IMR-90 (cell line): ENCODE measurements around the gene SFSWAP. TPM values are rescaled to one million over a fixed set of nuclear protein-coding genes. Genes with fewer than 3 reads are reported as not detected.

Source experiments
- ATAC-seq: fragments of 200-7000 bp; cut with Tn5 transposase; 2 replicates; pipeline ENCODE4 v1.9.1; 2020; ENCODE audit warnings: low read depth, mild to moderate bottlenecking, moderate library complexity
- BruUV-seq: library from RNA; stranded (reverse); fragments of 400-500 nt; replicated peaks from 2 replicates; lab custom pipeline; 2021; lab: Mats Ljungman, UMichigan
- CTCF ChIA-PET: fragments of 300-600 bp; formaldehyde crosslinking; extraction: SDS; loops from one replicate; lab custom pipeline; 2021; ENCODE audit warnings: antibody characterized with exemption; lab: Yijun Ruan, JAX
- POLR2A ChIA-PET: fragments of 300-600 bp; sonication (Branson Sonifier 250); formaldehyde crosslinking; loops from one replicate; lab custom pipeline; 2022; ENCODE audit warnings: antibody characterized with exemption; ENCODE audit not compliant: unreplicated experiment; lab: Charles Lee
- DNase-seq: peaks from one replicate; pipeline ENCODE4 v3.0.0; 2013
- H2AFZ ChIP-seq: replicated peaks from 2 replicates; pipeline ENCODE3; 2013; ENCODE audit warnings: low read length, mild to moderate bottlenecking; ENCODE audit not compliant: poor library complexity
- H2AK5ac ChIP-seq: 2 replicates; pipeline ENCODE4 v1.6.1; 2013; ENCODE audit warnings: low read depth, low read length, inconsistent platforms
- H2AK9ac ChIP-seq: replicated peaks from 2 replicates; pipeline ENCODE3; 2013; ENCODE audit warnings: mild to moderate bottlenecking, low read depth, low read length, moderate library complexity; ENCODE audit not compliant: poor library complexity
- H2BK120ac ChIP-seq: 2 replicates; pipeline ENCODE4 v1.6.1; 2013; ENCODE audit warnings: low read depth, low read length, inconsistent platforms
- H2BK15ac ChIP-seq: 3 replicates; pipeline ENCODE4 v1.6.1; 2013; ENCODE audit warnings: low read depth, low read length, inconsistent platforms
- H2BK20ac ChIP-seq: 2 replicates; pipeline ENCODE4 v1.6.1; 2013; ENCODE audit warnings: low read depth, mild to moderate bottlenecking, inconsistent platforms, low read length, moderate library complexity
- H2BK5ac ChIP-seq: 2 replicates; pipeline ENCODE4 v1.6.1; 2013; ENCODE audit warnings: mild to moderate bottlenecking, low read depth, low read length, inconsistent platforms; ENCODE audit not compliant: poor library complexity, severe bottlenecking
- H3K14ac ChIP-seq: replicated peaks from 2 replicates; pipeline ENCODE4 v1.6.1; 2013; ENCODE audit warnings: low read depth, low read length, inconsistent platforms
- H3K18ac ChIP-seq: 2 replicates; pipeline ENCODE4 v1.6.1; 2013; ENCODE audit warnings: low read depth, low read length, control low read depth
- H3K23ac ChIP-seq: 2 replicates; pipeline ENCODE4 v1.6.1; 2013; ENCODE audit warnings: low read depth, low read length, inconsistent platforms
- H3K27ac ChIP-seq: 2 replicates; pipeline ENCODE4 v1.5.1; 2013; ENCODE audit warnings: mild to moderate bottlenecking, control low read depth, low read length; ENCODE audit not compliant: insufficient read depth
- H3K27me3 ChIP-seq: 2 replicates; pipeline ENCODE4 v1.6.1; 2013; ENCODE audit warnings: low read length; ENCODE audit not compliant: control insufficient read depth, insufficient read depth
- H3K36me3 ChIP-seq: 2 replicates; pipeline ENCODE4 v1.6.1; 2013; ENCODE audit warnings: low read length, mixed read lengths; ENCODE audit not compliant: control insufficient read depth, insufficient read depth
- H3K4ac ChIP-seq: 2 replicates; pipeline ENCODE4 v1.6.1; 2013; ENCODE audit warnings: low read depth, low read length, inconsistent platforms
- H3K4me1 ChIP-seq: 2 replicates; pipeline ENCODE4 v1.6.1; 2013; ENCODE audit warnings: low read length, mixed read lengths; ENCODE audit not compliant: control insufficient read depth, insufficient read depth
- H3K4me2 ChIP-seq: 2 replicates; pipeline ENCODE4 v1.6.1; 2013; ENCODE audit warnings: low read depth, mild to moderate bottlenecking, control low read depth, low read length, moderate library complexity
- H3K4me3 ChIP-seq: 2 replicates; pipeline ENCODE4 v1.5.1; 2013; ENCODE audit warnings: low read depth, mild to moderate bottlenecking, control low read depth, low read length, moderate library complexity; ENCODE audit not compliant: insufficient read depth
- H3K56ac ChIP-seq: 2 replicates; pipeline ENCODE4 v1.6.1; 2013; ENCODE audit warnings: low read length, inconsistent platforms; ENCODE audit not compliant: insufficient read depth; ENCODE audit errors: extremely low read depth
- H3K79me1 ChIP-seq, 2 experiments: 2 replicates each; pipeline ENCODE4 v1.6.1; 2013; ENCODE audit warnings: low read length in 2 of 2, inconsistent platforms in 1 of 2, low read depth in 1 of 2
- H3K9ac ChIP-seq: 2 replicates; pipeline ENCODE4 v1.6.1; 2013; ENCODE audit warnings: low read depth, low read length, control low read depth
- H3K9me1 ChIP-seq: 2 replicates; pipeline ENCODE4 v1.6.1; 2013; ENCODE audit warnings: low read length, inconsistent platforms; ENCODE audit not compliant: insufficient read depth
- H3K9me3 ChIP-seq: 2 replicates; pipeline ENCODE4 v1.6.1; 2013; ENCODE audit warnings: low read length; ENCODE audit not compliant: control insufficient read depth, insufficient read depth
- H4K20me1 ChIP-seq: 2 replicates; pipeline ENCODE4 v1.6.1; 2013; ENCODE audit warnings: low read length, inconsistent platforms; ENCODE audit not compliant: insufficient read depth
- H4K5ac ChIP-seq: 2 replicates; pipeline ENCODE4 v1.6.1; 2013; ENCODE audit warnings: mild to moderate bottlenecking, low read depth, low read length, control low read depth
- H4K8ac ChIP-seq, 2 experiments: 2 replicates each; pipeline ENCODE4 v1.6.1; 2013; ENCODE audit warnings: low read depth in 2 of 2, low read length in 2 of 2, control low read depth in 1 of 2, inconsistent platforms in 1 of 2
- H4K91ac ChIP-seq: 2 replicates; pipeline ENCODE4 v1.6.1; 2013; ENCODE audit warnings: low read depth, low read length, inconsistent platforms; ENCODE audit not compliant: insufficient read depth
- CEBPB ChIP-seq: IDR thresholded peaks from 2 replicates; pipeline ENCODE4 v1.6.1; 2012; ENCODE audit warnings: low read depth, low read length, improper control_type of control experiment
- POLR2A ChIP-seq: IDR thresholded peaks from 2 replicates; pipeline ENCODE4 v1.6.1; 2012; ENCODE audit warnings: mild to moderate bottlenecking, low read depth, low read length
- RAD21 ChIP-seq: IDR thresholded peaks from 2 replicates; pipeline ENCODE4 v1.6.1; 2012; ENCODE audit warnings: low read length, improper control_type of control experiment
- SMC3 ChIP-seq: fragments of 150-350 bp; IDR thresholded peaks from 2 replicates; pipeline ENCODE4 v1.6.1; 2016; ENCODE audit warnings: low read depth, mild to moderate bottlenecking, antibody characterized with exemption, low read length, moderate library complexity
- WGBS, 2 experiments: methylation state at CpG; one replicate each; pipeline versions ENCODE4 v1.1.5 to v1.1.7; 2013; ENCODE audit warnings: missing lambda C conversion rate in 2 of 2; ENCODE audit not compliant: insufficient read length in 1 of 2; ENCODE audit errors: extremely low coverage in 2 of 2; 5-methylcytosine and 5-hydroxymethylcytosine counted together
- dilution Hi-C: fragments of 300-500 bp; cut with HindIII; formaldehyde crosslinking; loops from one replicate; pipeline ENCODE4 v1.14.3; 2018; ENCODE audit warnings: low sequenced_read_pairs; ENCODE audit not compliant: unreplicated experiment
- in situ Hi-C: fragments of 300-500 bp; cut with MboI; formaldehyde crosslinking; loops from 3 replicates; pipeline ENCODE4 v1.14.3; 2019; ENCODE audit warnings: low sequenced_read_pairs, inconsistent platforms, mixed read lengths
- intact Hi-C: fragments of 100-400 bp; cut with micrococcal nuclease; formaldehyde crosslinking; loops from 2 replicates; pipeline ENCODE4 v1.10.0; 2022
- polyA plus RNA-seq, 3 experiments: library from polyadenylated mRNA; depleted of rRNA; stranded (reverse); fragments of >200 nt; gene quantifications; 2 replicates each; pipeline ENCODE4 v1.2.3, GENCODE V29; 2012; ENCODE audit warnings: low replicate concordance in 1 of 3
- total RNA-seq: library from RNA; depleted of rRNA; stranded (reverse); fragments of >200 nt; gene quantifications from 2 replicates; pipeline ENCODE4 v1.2.3, GENCODE V29; 2012

Gene SFSWAP
- total and polyA plus RNA-seq, 2 of the 4 experiments (the other 2 are of a cell fraction) = 19.7 to 22.4 TPM

GRCh38 chr12:131713349-131713748 is 2.5 kb downstream of the SFSWAP start:
- no peak overlapping the region for H4K8ac ChIP-seq
- no peak overlapping the region for H4K91ac ChIP-seq
- no peak overlapping the region for H3K9ac ChIP-seq
- DNase-seq (no peak), ATAC-seq (no peak)
- H3K56ac ChIP-seq = no peak overlapping the region
- no peak overlapping the region for H2BK120ac ChIP-seq
- dilution Hi-C loops (no loop called here), in situ Hi-C loops (loop anchor here (25.0 kb wide), 1 partner anchor 901 kb away; no protein-coding TSS in a partner anchor), intact Hi-C loops (loop anchor here (5.0 kb wide), 1 partner anchor 951 kb away; no protein-coding TSS in a partner anchor)
- no peak overlapping the region for H3K4ac ChIP-seq
- no peak overlapping the region for H3K4me2 ChIP-seq
- H3K27ac ChIP-seq = no peak overlapping the region
- peaks cover 9 to 15% of the 10 kb centered on the region in 2 experiments; a peak in 3 of 4 replicates for H3K79me1 ChIP-seq
- H3K27me3 ChIP-seq = no peaks in the 10 kb centered on the region
- H3K9me3 ChIP-seq = no peaks in the 10 kb centered on the region
- BruUV-seq = TSS peak; percentile 43
- no peak overlapping the region for H3K4me3 ChIP-seq
- H4K5ac ChIP-seq = no peak overlapping the region
- H3K14ac ChIP-seq = no peak overlapping the region
- no peak overlapping the region for H2BK20ac ChIP-seq
- 70 to 100% methylated on average over 1 to 2 of the region's 8 CpGs for WGBS, 2 experiments
- no peak overlapping the region for H2AK9ac ChIP-seq
- H3K4me1 ChIP-seq = peaks cover 5% of the 10 kb centered on the region
- CTCF ChIA-PET = no interaction called here
- H2AK5ac ChIP-seq = no peak overlapping the region
- no peaks in the 10 kb centered on the region; the same call in 1 of the 2 replicates for H4K20me1 ChIP-seq
- peaks cover 20% of the 10 kb centered on the region for H3K36me3 ChIP-seq
- no peak overlapping the region for H3K18ac ChIP-seq
- no peak overlapping the region for H2AFZ ChIP-seq
- H3K9me1 ChIP-seq = 0 out of 2 replicates have a peak, but pooled peaks cover 2% of the 10 kb centered on the region
- TF ChIP-seq POLR2A = no peak
- no peak for TF ChIP-seq RAD21
- no peak for TF ChIP-seq CEBPB
- no peak for TF ChIP-seq SMC3
- no peak overlapping the region for H3K23ac ChIP-seq
- POLR2A ChIA-PET = no interaction called here
- no peak overlapping the region for H2BK15ac ChIP-seq
- no peak overlapping the region for H2BK5ac ChIP-seq
